GM18861 (cell line): ENCODE measurements around the gene S100A5.
"Not testable (repeated sequence)": the region's sequence is repeated elsewhere in the genome, so short reads cannot be mapped to it uniquely, and the experiment has no call there.

ENCODE experiments used
- ATAC-seq: cut with Tn5 transposase; IDR thresholded peaks from one replicate; pipeline ENCODE4 v1.9.1; 2021; ENCODE audit not compliant: unreplicated experiment

Gene S100A5

GRCh38 chr1:153535242-153536011 lies 5.3 kb downstream of the S100A5 start, which contains the start of gene S100A6:
Gene S100A6 (minus strand): TSS chr1:153535991. CDS start chr1:153535339, 652 bp downstream.
- no peak for ATAC-seq

GRCh38 chr1:153534925-153535241 lies 5.9 kb downstream of the S100A5 start:
- ATAC-seq = no peak

GRCh38 chr1:153534226-153534924 lies 6.4 kb downstream of the S100A5 start:
- no peak for ATAC-seq

GRCh38 chr1:153533689-153534201 lies 7.0 kb downstream of the S100A5 start:
- ATAC-seq = no peak

DNA sequence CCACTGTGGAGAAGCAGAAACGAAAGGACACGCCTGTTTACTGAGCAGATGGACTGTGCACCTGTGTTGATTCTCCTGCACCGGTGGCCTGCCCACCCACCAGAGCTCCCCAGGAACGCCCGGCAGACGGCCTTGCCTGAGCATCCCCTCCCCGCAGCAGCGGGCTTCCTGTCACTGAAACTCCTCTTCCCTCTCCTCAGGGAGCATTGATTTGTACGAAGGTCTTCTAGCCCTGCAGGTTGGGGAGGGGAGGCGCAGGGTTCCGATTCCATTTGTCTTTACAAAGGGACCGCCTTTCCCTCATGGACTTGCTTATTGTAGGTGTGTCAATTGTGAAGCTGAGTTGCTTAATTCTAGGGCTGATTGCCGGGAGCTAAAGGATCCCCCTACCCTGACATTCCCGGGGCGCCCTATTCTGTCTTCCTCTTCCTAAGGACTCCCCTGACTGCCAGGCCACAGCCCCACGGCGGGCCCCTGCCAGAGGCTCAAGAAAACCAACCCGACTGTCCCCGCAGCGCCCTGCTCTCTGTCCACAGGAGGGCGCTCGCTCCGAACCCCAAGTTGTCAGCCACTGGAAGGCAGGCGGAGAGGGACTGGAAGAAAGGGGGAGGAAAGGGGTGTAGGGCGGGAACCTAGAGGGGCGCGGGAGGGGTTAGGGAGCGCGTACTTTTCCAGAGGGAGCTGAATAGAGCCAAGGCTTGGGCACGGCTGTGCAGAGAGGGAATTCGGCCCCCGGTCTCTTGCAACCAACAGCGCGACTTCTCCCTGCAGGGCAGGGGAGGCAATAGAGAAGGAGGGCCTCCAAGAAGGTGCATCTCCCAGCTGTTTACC lies 7.8 kb downstream of the S100A5 start:
- ATAC-seq = no peak

GRCh38 chr1:153532181-153532580 lies 8.6 kb downstream of the S100A5 start:
- no peak for ATAC-seq

GRCh38 chr1:153531638-153532037 lies 9.1 kb downstream of the S100A5 start:
- ATAC-seq = no peak

DNA sequence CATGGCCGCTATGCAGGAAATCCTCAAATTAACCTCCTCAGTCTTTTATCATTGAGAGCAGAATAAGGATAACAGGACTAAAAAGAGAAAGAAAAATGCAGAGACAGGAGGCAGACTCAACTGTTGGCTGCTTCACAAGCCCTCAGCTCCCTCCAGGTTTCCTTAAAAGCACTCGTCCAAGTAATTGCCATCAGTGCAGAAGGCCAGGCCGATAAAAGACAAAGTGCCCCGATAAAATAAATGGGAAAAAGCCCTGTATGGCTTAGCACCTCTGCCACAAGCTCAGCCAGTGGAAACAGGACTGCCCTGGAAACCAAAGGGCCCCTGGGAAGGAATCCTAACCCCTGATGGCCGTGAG lies 13.1 kb downstream of the S100A5 start:
- ATAC-seq = no peak

- no peak for ATAC-seq
Measured at GRCh38 chr1:153527023-153527682, 13.6 kb downstream of the S100A5 start.

- no peak for ATAC-seq
Measured at GRCh38 chr1:153526132-153526543, 14.6 kb downstream of the S100A5 start.

DNA sequence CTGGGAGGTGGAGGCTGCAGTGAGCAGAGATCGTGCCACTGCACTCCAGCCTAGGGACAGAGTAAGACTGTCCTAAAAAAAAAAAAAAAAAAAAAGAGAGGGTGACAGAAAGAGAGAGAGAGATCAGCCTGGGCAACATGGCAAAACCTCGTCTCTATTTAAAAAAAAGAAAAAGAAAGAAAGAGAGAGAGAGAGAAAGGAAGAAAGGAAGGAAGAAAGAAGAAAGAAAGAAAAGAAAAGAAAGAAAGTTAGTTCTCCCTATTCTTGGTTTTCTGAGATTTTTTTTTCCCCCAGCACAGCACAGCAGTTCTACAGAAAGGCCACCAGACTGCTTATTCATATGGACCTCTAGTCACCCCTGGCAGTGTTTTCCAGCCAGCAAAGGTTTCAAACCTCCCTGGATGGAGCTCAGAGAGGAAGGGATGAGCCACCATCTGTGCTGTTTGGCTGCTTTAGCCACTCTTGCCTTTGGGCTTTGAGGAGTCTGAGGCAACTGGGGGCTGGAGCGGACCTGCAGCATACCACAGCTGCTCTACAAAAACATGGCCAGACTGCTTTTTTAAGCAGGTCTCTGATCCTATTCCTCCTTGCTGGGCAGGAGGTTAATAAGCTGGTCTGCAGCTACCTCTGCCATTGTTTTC lies 15.5 kb downstream of the S100A5 start:
- ATAC-seq = no peak

DNA sequence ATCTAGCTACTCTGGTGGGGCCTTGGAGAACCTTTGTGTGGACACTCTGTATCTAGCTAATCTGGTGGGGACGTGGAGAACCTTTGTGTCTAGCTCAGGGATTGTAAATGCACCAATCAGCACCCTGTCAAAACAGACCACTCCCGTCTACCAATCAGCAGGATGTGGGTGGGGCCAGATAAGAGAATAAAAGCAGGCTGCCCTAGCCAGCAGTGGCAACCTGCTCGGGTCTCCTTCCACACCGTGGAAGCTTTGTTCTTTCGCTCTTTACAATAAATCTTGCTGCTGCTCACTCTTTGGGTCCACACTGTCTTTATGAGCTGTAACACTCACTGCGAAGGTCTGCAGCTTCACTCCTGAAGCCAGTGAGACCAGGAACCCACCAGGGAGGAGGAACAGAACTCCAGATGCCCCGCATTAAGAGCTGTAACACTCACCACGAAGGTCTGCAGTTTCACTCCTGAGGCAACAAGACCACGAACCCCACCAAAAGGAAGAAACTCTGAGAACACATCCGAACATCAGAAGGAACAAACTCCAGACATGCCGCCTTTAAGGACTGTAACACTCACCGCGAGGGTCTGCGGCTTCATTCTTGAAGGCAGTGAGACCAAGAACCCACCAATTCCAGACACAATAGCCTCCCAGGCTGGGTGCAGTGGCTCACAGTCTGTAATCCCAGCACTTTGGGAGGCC lies 18.2 kb downstream of the S100A5 start:
- ATAC-seq = not testable (repeated sequence)

DNA sequence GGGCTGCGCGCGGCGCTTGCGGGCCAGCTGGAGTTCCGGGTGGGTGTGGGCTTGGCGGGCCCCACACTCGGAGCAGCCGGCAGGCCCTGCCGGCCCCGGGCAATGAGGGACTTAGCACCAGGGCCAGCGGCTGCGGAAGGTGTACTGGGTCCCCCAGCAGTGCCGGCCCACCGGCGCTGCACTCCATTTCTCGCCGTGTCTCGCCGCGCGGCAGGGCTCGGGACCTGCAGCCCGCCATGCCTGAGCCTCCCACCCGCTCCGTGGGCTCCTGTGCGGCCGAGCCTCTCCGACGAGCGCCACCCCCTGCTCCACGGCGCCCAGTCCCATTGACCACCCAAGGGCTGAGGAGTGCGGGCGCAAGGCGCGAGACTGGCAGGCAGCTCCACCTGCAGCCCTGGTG lies 18.9 kb downstream of the S100A5 start:
- not testable (repeated sequence) for ATAC-seq

- ATAC-seq = no peak
Measured at GRCh38 chr1:153520818-153521476, 19.8 kb downstream of the S100A5 start.

- not testable (repeated sequence) for ATAC-seq
Measured at GRCh38 chr1:153520137-153520691, 20.5 kb downstream of the S100A5 start.

DNA sequence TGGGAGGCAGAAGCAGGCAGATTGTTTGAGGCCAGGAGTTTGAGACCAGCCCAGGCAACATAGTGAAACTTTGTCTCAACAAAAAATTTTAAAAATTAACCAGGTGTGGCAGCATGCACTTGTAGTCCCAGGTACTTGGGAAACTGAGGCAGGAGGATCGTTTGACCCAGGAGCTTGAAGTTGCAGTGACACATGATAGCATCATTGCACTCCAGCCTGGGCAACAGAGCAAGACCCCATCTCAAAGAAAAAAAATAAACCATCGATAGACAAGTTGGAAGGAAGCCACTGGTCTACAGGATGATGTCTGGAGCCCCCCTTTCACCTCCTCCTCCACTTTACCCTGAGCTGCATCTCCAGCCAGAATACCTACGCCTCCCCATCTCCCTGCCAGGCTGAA lies 21.5 kb downstream of the S100A5 start:
- ATAC-seq = no peak

DNA sequence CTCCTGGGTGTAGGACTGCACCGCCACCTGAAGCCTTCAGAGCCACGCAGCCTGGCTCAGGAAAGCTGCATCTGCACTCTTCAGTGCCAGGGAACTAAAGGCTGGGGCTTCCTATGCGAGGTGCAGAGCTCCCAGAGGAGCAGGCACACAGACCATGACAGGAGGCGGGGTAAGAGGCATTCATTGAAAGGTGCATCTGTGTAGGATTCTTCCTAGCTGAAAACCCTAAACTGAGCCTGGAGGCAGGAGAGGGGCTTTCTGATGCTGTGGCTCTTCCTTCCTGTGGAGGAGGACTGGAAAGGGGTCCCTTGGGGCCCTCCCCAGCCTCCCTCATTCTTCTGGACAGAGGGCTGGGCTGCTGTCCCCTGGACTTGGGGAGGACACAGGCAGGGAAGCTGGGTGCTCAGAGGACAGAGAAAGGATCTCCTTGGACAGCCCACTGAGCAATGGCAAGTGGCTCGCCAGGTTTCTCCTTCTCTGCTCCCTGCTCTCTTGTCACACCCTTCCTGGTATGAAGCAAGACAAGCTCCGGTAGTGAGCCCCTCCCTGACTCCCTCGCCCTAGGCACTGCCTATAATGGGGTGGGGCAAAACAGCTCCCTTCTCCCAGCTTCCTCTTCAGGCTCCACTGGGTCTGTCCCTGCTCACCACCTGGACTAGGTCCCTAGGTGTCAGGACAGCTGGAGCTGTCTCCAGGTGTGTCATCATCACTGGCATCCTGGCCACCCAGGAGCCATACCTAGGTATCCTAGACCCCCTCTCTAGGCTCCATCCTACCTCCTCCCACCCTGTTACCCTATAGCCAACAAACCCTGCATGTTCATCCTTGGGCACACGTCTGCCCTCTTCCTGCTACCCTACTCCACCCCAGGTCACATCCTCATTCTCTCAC lies 25.0 kb downstream of the S100A5 start:
- no peak for ATAC-seq

- ATAC-seq = no peak
Measured at GRCh38 chr1:153513666-153514065, 27.1 kb downstream of the S100A5 start.
